DND-41 (cell line): Measurements from ENCODE around the gene IL18R1.

Source experiments
- ATAC-seq: fragments of 200-7000 bp; cut with Tn5 transposase; 3 replicates; pipeline ENCODE4 v1.9.1; 2021; ENCODE audit warnings: low read depth; ENCODE audit not compliant: insufficient read depth
- DNase-seq: peaks from one replicate; pipeline ENCODE4 v3.0.0-alpha.2; 2020
- H2AFZ ChIP-seq: 2 replicates; pipeline ENCODE4 v1.6.0; 2012; ENCODE audit warnings: low read depth, low read length
- H3K27ac ChIP-seq: 2 replicates; pipeline ENCODE4 v1.5.1; 2012; ENCODE audit warnings: low read length, inconsistent platforms
- H3K27me3 ChIP-seq: fragments of 200-600 bp; sonication (generic); 2 replicates; pipeline ENCODE4 v1.6.0; 2012; ENCODE audit warnings: low read length, mild to moderate bottlenecking, inconsistent platforms; ENCODE audit not compliant: insufficient read depth, poor library complexity
- H3K36me3 ChIP-seq: 2 replicates; pipeline ENCODE4 v1.5.1; 2012; ENCODE audit warnings: low read length, inconsistent platforms; ENCODE audit not compliant: insufficient read depth
- H3K4me1 ChIP-seq: 2 replicates; pipeline ENCODE4 v1.5.1; 2012; ENCODE audit warnings: mild to moderate bottlenecking, low read length; ENCODE audit not compliant: insufficient read depth
- H3K4me2 ChIP-seq: 2 replicates; pipeline ENCODE4 v1.6.0; 2012; ENCODE audit warnings: mild to moderate bottlenecking, moderate library complexity, low read length, inconsistent platforms; ENCODE audit not compliant: insufficient read depth
- H3K4me3 ChIP-seq, 2 experiments: fragments of 200-600 bp in 1 of 2; shearing (Covaris generic) in 1 of 2; 2 replicates each; pipeline ENCODE4 v1.5.1; 2012 to 2016; ENCODE audit warnings: inconsistent platforms in 2 of 2, low read length in 2 of 2, mild to moderate bottlenecking in 2 of 2, low read depth in 1 of 2, moderate library complexity in 1 of 2
- H3K79me2 ChIP-seq: 2 replicates; pipeline ENCODE4 v1.6.0; 2012; ENCODE audit warnings: low read length, inconsistent platforms; ENCODE audit not compliant: insufficient read depth
- H3K9ac ChIP-seq: 2 replicates; pipeline ENCODE4 v1.6.0; 2012; ENCODE audit warnings: low read depth, mild to moderate bottlenecking, inconsistent platforms, low read length, moderate library complexity
- H3K9me3 ChIP-seq: 2 replicates; pipeline ENCODE4 v1.5.1; 2012; ENCODE audit warnings: low read length, moderate library complexity, mild to moderate bottlenecking, inconsistent platforms; ENCODE audit not compliant: insufficient read depth, severe bottlenecking
- H4K20me1 ChIP-seq: 2 replicates; pipeline ENCODE4 v1.6.0; 2012; ENCODE audit warnings: low read length; ENCODE audit not compliant: insufficient read depth
- EZH2 ChIP-seq: IDR thresholded peaks from 3 replicates; pipeline ENCODE4 v1.6.1; 2012; ENCODE audit warnings: borderline replicate concordance, low read depth, mild to moderate bottlenecking, moderate library complexity, low read length, inconsistent platforms; ENCODE audit not compliant: severe bottlenecking
- TF ChIP-seq, protein P1 (sequence below): IDR thresholded peaks from 2 replicates; pipeline ENCODE4 v1.5.1; 2012; ENCODE audit warnings: borderline replicate concordance, low read length, moderate library complexity, mild to moderate bottlenecking; ENCODE audit not compliant: poor library complexity, severe bottlenecking; ENCODE audit errors: extremely low read depth

Gene IL18R1

DNA sequence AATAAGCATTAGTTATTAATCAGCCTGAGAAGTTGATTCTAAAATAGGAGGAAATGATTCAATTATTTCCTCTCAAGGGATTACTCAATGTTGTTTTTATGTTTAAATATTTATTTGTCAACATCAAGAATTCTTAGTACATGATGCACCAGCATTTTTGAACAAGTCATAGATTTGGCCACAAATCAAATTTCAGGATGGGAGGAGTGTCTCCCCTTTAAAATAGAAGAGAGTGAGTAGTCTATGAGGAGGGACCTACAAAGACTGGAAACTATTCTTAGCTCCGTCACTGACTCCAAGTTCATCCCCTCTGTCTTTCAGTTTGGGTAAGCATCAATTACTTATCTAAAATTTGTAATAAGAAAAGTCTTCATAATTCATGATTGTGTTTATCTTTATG, 18.6 kb upstream of the IL18R1 start:
- DNase-seq = no peak
- Histone ChIP-seq H3K4me2 (no peak overlapping the region), H3K27ac (no peak overlapping the region), H3K79me2 (no peaks in the 10 kb centered on the region), H3K4me1 (no peaks in the 10 kb centered on the region), H2AFZ (no peak overlapping the region), H3K27me3 (no peaks in the 10 kb centered on the region), H3K36me3 (no peaks in the 10 kb centered on the region), H3K9me3 (no peaks in the 10 kb centered on the region), H3K4me3 (no peak overlapping the region), H3K9ac (no peak overlapping the region), H4K20me1 (no peaks in the 10 kb centered on the region)
- TF ChIP-seq, protein P1, sequence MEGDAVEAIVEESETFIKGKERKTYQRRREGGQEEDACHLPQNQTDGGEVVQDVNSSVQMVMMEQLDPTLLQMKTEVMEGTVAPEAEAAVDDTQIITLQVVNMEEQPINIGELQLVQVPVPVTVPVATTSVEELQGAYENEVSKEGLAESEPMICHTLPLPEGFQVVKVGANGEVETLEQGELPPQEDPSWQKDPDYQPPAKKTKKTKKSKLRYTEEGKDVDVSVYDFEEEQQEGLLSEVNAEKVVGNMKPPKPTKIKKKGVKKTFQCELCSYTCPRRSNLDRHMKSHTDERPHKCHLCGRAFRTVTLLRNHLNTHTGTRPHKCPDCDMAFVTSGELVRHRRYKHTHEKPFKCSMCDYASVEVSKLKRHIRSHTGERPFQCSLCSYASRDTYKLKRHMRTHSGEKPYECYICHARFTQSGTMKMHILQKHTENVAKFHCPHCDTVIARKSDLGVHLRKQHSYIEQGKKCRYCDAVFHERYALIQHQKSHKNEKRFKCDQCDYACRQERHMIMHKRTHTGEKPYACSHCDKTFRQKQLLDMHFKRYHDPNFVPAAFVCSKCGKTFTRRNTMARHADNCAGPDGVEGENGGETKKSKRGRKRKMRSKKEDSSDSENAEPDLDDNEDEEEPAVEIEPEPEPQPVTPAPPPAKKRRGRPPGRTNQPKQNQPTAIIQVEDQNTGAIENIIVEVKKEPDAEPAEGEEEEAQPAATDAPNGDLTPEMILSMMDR = no peak
- no peak for TF ChIP-seq EZH2
- no peak for ATAC-seq

DNA sequence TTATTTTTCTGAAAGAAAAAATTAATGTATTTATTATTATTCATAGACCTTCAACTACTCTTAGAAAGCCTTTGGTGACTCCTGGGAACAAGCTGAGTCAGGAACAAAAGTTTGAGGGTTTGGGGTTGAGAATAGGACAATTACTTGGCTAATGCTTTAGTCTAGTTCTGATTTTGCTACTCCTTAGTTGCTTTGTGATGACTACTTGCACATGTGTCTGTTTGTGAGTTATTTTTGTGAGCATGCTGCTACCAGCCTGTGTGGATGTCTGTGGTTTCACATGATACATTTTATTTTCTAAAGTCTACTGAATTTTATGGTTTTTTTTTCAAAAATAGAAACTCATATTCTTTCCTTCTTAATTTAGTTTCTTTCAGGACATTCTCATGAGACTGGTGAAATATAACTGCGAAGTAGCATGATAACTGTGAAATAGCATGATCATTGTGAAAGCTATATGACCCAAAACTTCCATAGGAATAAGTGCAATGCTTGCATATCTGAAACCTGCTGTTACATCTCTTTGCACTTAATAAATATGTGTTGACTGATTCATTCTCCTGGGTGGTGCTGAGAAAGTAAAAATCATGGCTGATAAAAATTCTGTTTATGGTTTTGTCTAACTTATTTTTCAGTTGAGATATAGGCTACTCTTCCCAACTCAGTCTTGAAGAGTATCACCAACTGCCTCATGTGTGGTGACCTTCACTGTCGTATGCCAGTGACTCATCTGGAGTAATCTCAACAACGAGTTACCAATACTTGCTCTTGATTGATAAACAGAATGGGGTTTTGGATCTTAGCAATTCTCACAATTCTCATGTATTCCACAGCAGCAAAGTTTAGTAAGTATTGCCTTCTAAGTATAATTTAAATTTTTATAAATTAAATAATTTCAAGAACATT, 17.9 kb upstream of the IL18R1 start:
- Histone ChIP-seq H3K4me2 (no peak overlapping the region), H3K36me3 (no peaks in the 10 kb centered on the region), H4K20me1 (no peaks in the 10 kb centered on the region), H3K27me3 (no peaks in the 10 kb centered on the region), H3K4me1 (no peaks in the 10 kb centered on the region), H3K9ac (no peak overlapping the region), H2AFZ (no peak overlapping the region), H3K27ac (no peak overlapping the region), H3K9me3 (no peaks in the 10 kb centered on the region), H3K79me2 (no peaks in the 10 kb centered on the region), H3K4me3 (no peak overlapping the region)
- DNase-seq (no peak), ATAC-seq (no peak)
- TF ChIP-seq EZH2 = no peak
- TF ChIP-seq, protein P1 = no peak

DNA sequence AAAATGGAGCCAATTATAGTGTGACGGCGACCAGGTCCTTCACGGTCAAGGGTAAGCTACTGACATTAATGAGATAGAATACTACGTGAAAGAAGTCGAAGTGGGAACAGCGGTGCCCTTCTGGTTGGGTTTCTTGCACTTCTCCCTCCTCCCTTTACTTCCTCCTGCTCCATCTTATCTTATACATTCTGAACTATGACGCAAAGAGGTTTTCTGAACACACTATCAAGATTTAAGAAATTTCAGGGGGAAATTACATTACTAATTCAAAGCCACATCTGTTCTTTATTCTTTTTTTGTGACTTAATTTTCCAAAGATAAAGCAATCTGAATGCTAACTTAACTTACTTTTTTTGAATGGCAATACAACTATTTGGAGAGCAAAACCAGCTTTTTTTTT, 14.8 kb upstream of the IL18R1 start:
- no peaks in the 10 kb centered on the region for H3K36me3 ChIP-seq
- no peaks in the 10 kb centered on the region for H3K9me3 ChIP-seq
- no peaks in the 10 kb centered on the region for H3K79me2 ChIP-seq
- H3K27me3 ChIP-seq = no peaks in the 10 kb centered on the region
- H3K4me2 ChIP-seq = no peak overlapping the region
- H3K4me1 ChIP-seq = no peaks in the 10 kb centered on the region
- no peak for DNase-seq
- no peak overlapping the region for H3K27ac ChIP-seq
- TF ChIP-seq, protein P1 = no peak
- TF ChIP-seq EZH2 = no peak
- H3K9ac ChIP-seq = no peak overlapping the region
- no peak overlapping the region for H2AFZ ChIP-seq
- no peak overlapping the region for H3K4me3 ChIP-seq
- no peak for ATAC-seq
- H4K20me1 ChIP-seq = no peaks in the 10 kb centered on the region
